Tibial nerve (tissue), 4 donors: Measurements from ENCODE around the gene FXYD3.

Experiments
- CTCF ChIP-seq, 5 experiments: fragments of 200-600 bp in 3 of 5; fragments of 450-650 bp in 2 of 5; sonication (generic) in 3 of 5; IDR thresholded peaks; one replicate each; pipeline ENCODE4 v1.5.1; 2016 to 2019; ENCODE audit warnings: antibody characterized with exemption in 5 of 5, mild to moderate bottlenecking in 3 of 5, moderate library complexity in 2 of 5
- EP300 ChIP-seq, 2 donors: sonication (generic); formaldehyde crosslinking; IDR thresholded peaks; one replicate each; pipeline ENCODE4 v1.6.1; 2017; ENCODE audit warnings: antibody characterized with exemption in 2 of 2, mild to moderate bottlenecking in 1 of 2

- no peak for TF ChIP-seq CTCF (IDR thresholded peaks at IDR 0.05)
- no peak for TF ChIP-seq EP300 (IDR thresholded peaks at IDR 0.05)
These were observed 22.8 kb downstream of the FXYD3 start, which contains the start of gene FXYD1 for GRCh38 chr19:35138305-35138892.
